GM19324 (cell line): ENCODE measurements around the gene PRSS2.

Source experiments
- ATAC-seq: cut with Tn5 transposase; IDR thresholded peaks from one replicate; pipeline ENCODE4 v1.9.1; 2021; ENCODE audit warnings: mild to moderate bottlenecking, moderate library complexity; ENCODE audit not compliant: unreplicated experiment, low FRiP score

Gene PRSS2

GRCh38 chr7:142819530-142819929 is 48.8 kb downstream of the PRSS2 start:
- ATAC-seq, result no peak

GRCh38 chr7:142822714-142823113 is 51.9 kb downstream of the PRSS2 start:
- ATAC-seq, result no peak
